Duodenal mucosa (tissue), 2 donors: ENCODE data around the gene PROSER2.

Source experiments
- H3K27ac ChIP-seq: one replicate; pipeline ENCODE4 v1.7.0; 2013; ENCODE audit warnings: low read depth, low read length
- H3K27me3 ChIP-seq, 2 donors: one replicate each; pipeline ENCODE4 v1.7.0; 2013; ENCODE audit warnings: low read length in 2 of 2, control low read depth in 1 of 2; ENCODE audit not compliant: insufficient read depth in 2 of 2, control insufficient read depth in 1 of 2
- H3K36me3 ChIP-seq, 2 donors: one replicate each; pipeline ENCODE4 v1.7.0; 2013; ENCODE audit warnings: low read length in 2 of 2, control low read depth in 1 of 2; ENCODE audit not compliant: insufficient read depth in 2 of 2, control insufficient read depth in 1 of 2
- H3K4me1 ChIP-seq, 2 donors: one replicate each; pipeline ENCODE4 v1.7.0; 2013; ENCODE audit warnings: low read length in 2 of 2, control low read depth in 1 of 2; ENCODE audit not compliant: insufficient read depth in 2 of 2, control insufficient read depth in 1 of 2
- H3K4me3 ChIP-seq, 2 donors: one replicate each; pipeline ENCODE4 v1.7.0; 2013; ENCODE audit warnings: low read length in 2 of 2, low read depth in 1 of 2
- H3K9ac ChIP-seq, 2 donors: one replicate each; pipeline ENCODE4 v1.7.0; 2013; ENCODE audit warnings: low read length in 2 of 2, low read depth in 1 of 2
- H3K9me3 ChIP-seq, 2 donors: one replicate each; pipeline ENCODE4 v1.7.0; 2013; ENCODE audit warnings: low read length in 2 of 2, control low read depth in 1 of 2; ENCODE audit not compliant: control insufficient read depth in 1 of 2

Gene PROSER2

GRCh38 chr10:11832042-11832441, 8.9 kb downstream of the PROSER2 start:
- Histone ChIP-seq H3K4me3 (no peak overlapping the region), H3K9me3 (no peaks in the 10 kb centered on the region), H3K27ac (no peak overlapping the region), H3K36me3 (no peaks in the 10 kb centered on the region), H3K9ac (no peak overlapping the region), H3K4me1 (no peaks in the 10 kb centered on the region), H3K27me3 (no peaks in the 10 kb centered on the region)

GRCh38 chr10:11835061-11835460, 11.9 kb downstream of the PROSER2 start:
- no peaks in the 10 kb centered on the region for H3K36me3 ChIP-seq
- H3K4me3 ChIP-seq = no peak overlapping the region
- no peak overlapping the region for H3K9ac ChIP-seq
- H3K27me3 ChIP-seq = peaks cover 0 to 3% of the 10 kb centered on the region in 2 donors
- no peak overlapping the region for H3K27ac ChIP-seq
- H3K4me1 ChIP-seq = no peaks in the 10 kb centered on the region
- H3K9me3 ChIP-seq = no peaks in the 10 kb centered on the region

GRCh38 chr10:11835704-11836103, 12.5 kb downstream of the PROSER2 start:
- Histone ChIP-seq H3K27me3 (peaks cover 0 to 3% of the 10 kb centered on the region in 2 donors), H3K4me1 (no peaks in the 10 kb centered on the region), H3K9me3 (no peaks in the 10 kb centered on the region), H3K4me3 (no peak overlapping the region), H3K9ac (no peak overlapping the region), H3K36me3 (no peaks in the 10 kb centered on the region), H3K27ac (no peak overlapping the region)

GRCh38 chr10:11837372-11838161, 14.4 kb downstream of the PROSER2 start:
- Histone ChIP-seq H3K4me1 (no peaks in the 10 kb centered on the region), H3K27ac (no peak overlapping the region), H3K36me3 (no peaks in the 10 kb centered on the region), H3K9ac (no peak overlapping the region), H3K9me3 (no peaks in the 10 kb centered on the region), H3K27me3 (peaks cover 0 to 3% of the 10 kb centered on the region in 2 donors), H3K4me3 (no peak overlapping the region)

- Histone ChIP-seq H3K27ac (no peak overlapping the region), H3K4me1 (no peaks in the 10 kb centered on the region), H3K9me3 (no peaks in the 10 kb centered on the region), H3K9ac (no peak overlapping the region), H3K27me3 (peaks cover 0 to 3% of the 10 kb centered on the region in 2 donors), H3K36me3 (no peaks in the 10 kb centered on the region), H3K4me3 (no peak overlapping the region)
Observed at GRCh38 chr10:11838298-11838852, 15.2 kb downstream of the PROSER2 start.

GRCh38 chr10:11841375-11841774, 18.2 kb downstream of the PROSER2 start:
- Histone ChIP-seq H3K4me1 (no peaks in the 10 kb centered on the region), H3K27ac (no peak overlapping the region), H3K36me3 (no peaks in the 10 kb centered on the region)

GRCh38 chr10:11842411-11842810, 19.3 kb downstream of the PROSER2 start:
- Histone ChIP-seq H3K9me3 (no peaks in the 10 kb centered on the region), H3K4me1 (no peaks in the 10 kb centered on the region), H3K4me3 (no peak overlapping the region), H3K9ac (no peak overlapping the region), H3K27me3 (no peaks in the 10 kb centered on the region), H3K36me3 (no peaks in the 10 kb centered on the region), H3K27ac (no peak overlapping the region)

More at GRCh38 chr10:11841375-11841774, 18.2 kb downstream of the PROSER2 start:
- Histone ChIP-seq H3K9me3 (no peaks in the 10 kb centered on the region), H3K27me3 (peaks cover 0 to 3% of the 10 kb centered on the region in 2 donors), H3K4me3 (no peak overlapping the region), H3K9ac (no peak overlapping the region)

GRCh38 chr10:11845113-11845512, 22.0 kb downstream of the PROSER2 start:
- Histone ChIP-seq H3K27ac (no peak overlapping the region), H3K9me3 (no peaks in the 10 kb centered on the region), H3K36me3 (no peaks in the 10 kb centered on the region), H3K9ac (no peak overlapping the region), H3K27me3 (no peaks in the 10 kb centered on the region), H3K4me1 (no peaks in the 10 kb centered on the region), H3K4me3 (no peak overlapping the region)

- no peak overlapping the region for H3K4me3 ChIP-seq
- H3K27ac ChIP-seq = peak overlapping the region; percentile 10
- H3K9me3 ChIP-seq = no peaks in the 10 kb centered on the region
- H3K4me1 ChIP-seq = no peaks in the 10 kb centered on the region
- H3K27me3 ChIP-seq = no peaks in the 10 kb centered on the region
- H3K9ac ChIP-seq = no peak overlapping the region
- H3K36me3 ChIP-seq = no peaks in the 10 kb centered on the region
Observed at GRCh38 chr10:11846542-11846941, 23.4 kb downstream of the PROSER2 start.

GRCh38 chr10:11849277-11849676, 26.1 kb downstream of the PROSER2 start:
- H3K27ac ChIP-seq = no peak overlapping the region
- H3K27me3 ChIP-seq = no peaks in the 10 kb centered on the region
- H3K4me1 ChIP-seq = no peaks in the 10 kb centered on the region
- no peak overlapping the region for H3K9ac ChIP-seq
- H3K9me3 ChIP-seq = no peaks in the 10 kb centered on the region
- no peak overlapping the region for H3K4me3 ChIP-seq
- no peaks in the 10 kb centered on the region for H3K36me3 ChIP-seq
